ENCODE measurements around the gene ASTN2.
A peak's percentile ranks its signal among the peaks of the same experiment; 100 is the strongest.

ASTN2 gene

GRCh38 chr9:117323390-117323789, 91.5 kb downstream of the ASTN2 start:
- H3K36me3 ChIP-seq (ENCODE audit: control insufficient read depth, low read length), result peaks cover 3% of the 10 kb centered on the region; the same call in 1 of the 2 replicates
- H3K4me1 ChIP-seq (ENCODE audit: control insufficient read depth, low read length), result peaks cover 43% of the 10 kb centered on the region
- H3K27me3 ChIP-seq (ENCODE audit: control insufficient read depth, low read length), result no peaks in the 10 kb centered on the region
- 0 out of 2 replicates have a peak, but pooled peaks cover 3% of the 10 kb centered on the region for H3K9me3 ChIP-seq (ENCODE audit: control insufficient read depth, insufficient read depth, low read length)
- H3K79me2 ChIP-seq (ENCODE audit: control insufficient read depth, low read length), result peaks cover 37% of the 10 kb centered on the region
- no peaks in the 10 kb centered on the region for H4K20me1 ChIP-seq (ENCODE audit: control insufficient read depth, insufficient read depth, low read depth, low read length)
- H3K9me2 ChIP-seq (replicated peaks; ENCODE audit: control insufficient read depth, low read length), result no peaks in the 10 kb centered on the region
- H3F3A ChIP-seq (ENCODE audit: control insufficient read depth, insufficient read depth), result no peaks in the 10 kb centered on the region
- H3K27ac ChIP-seq (ENCODE audit: low read depth, low read length), result no peak overlapping the region
- no peak overlapping the region for H3K4me2 ChIP-seq (ENCODE audit: low read length)
- H3K4me3 ChIP-seq (ENCODE audit: low read length), result no peak overlapping the region
- no peak for TF ChIP-seq EZH2phosphoT487 (IDR thresholded peaks at IDR 0.05; ENCODE audit: borderline replicate concordance, low read length)
- TF ChIP-seq CTCF (IDR thresholded peaks at IDR 0.05; ENCODE audit: low read depth, low read length, poor library complexity, severe bottlenecking), result no peak

GRCh38 chr9:117317192-117317591, 97.7 kb downstream of the ASTN2 start:
- Histone ChIP-seq H3K9me2 (replicated peaks; ENCODE audit: control insufficient read depth, low read length) (no peaks in the 10 kb centered on the region), H3K4me2 (ENCODE audit: low read length) (peak overlapping the region; percentile 53), H3K36me3 (ENCODE audit: control insufficient read depth, low read length) (no peaks in the 10 kb centered on the region), H3K4me3 (ENCODE audit: low read length) (no peak overlapping the region), H3K27ac (ENCODE audit: low read depth, low read length) (peak overlapping the region; percentile 44), H3F3A (ENCODE audit: control insufficient read depth, insufficient read depth) (no peaks in the 10 kb centered on the region), H3K79me2 (ENCODE audit: control insufficient read depth, low read length) (peaks cover 67% of the 10 kb centered on the region), H3K9me3 (ENCODE audit: control insufficient read depth, insufficient read depth, low read length) (no peaks in the 10 kb centered on the region), H3K27me3 (ENCODE audit: control insufficient read depth, low read length) (no peaks in the 10 kb centered on the region), H3K4me1 (ENCODE audit: control insufficient read depth, low read length) (peaks cover 86% of the 10 kb centered on the region), H4K20me1 (ENCODE audit: control insufficient read depth, insufficient read depth, low read depth, low read length) (no peaks in the 10 kb centered on the region)
- TF ChIP-seq CTCF (IDR thresholded peaks at IDR 0.05; ENCODE audit: low read depth, low read length, poor library complexity, severe bottlenecking) (no peak), EZH2phosphoT487 (IDR thresholded peaks at IDR 0.05; ENCODE audit: borderline replicate concordance, low read length) (no peak)

GRCh38 chr9:117315236-117315635, 99.6 kb downstream of the ASTN2 start:
- H3K9me3 ChIP-seq (ENCODE audit: control insufficient read depth, insufficient read depth, low read length), result no peaks in the 10 kb centered on the region
- H3K4me2 ChIP-seq (ENCODE audit: low read length), result peak overlapping the region; percentile 53
- H3F3A ChIP-seq (ENCODE audit: control insufficient read depth, insufficient read depth), result no peaks in the 10 kb centered on the region
- no peaks in the 10 kb centered on the region for H3K36me3 ChIP-seq (ENCODE audit: control insufficient read depth, low read length)
- H3K27ac ChIP-seq (ENCODE audit: low read depth, low read length), result peak overlapping the region; percentile 32
- TF ChIP-seq EZH2phosphoT487 (IDR thresholded peaks at IDR 0.05; ENCODE audit: borderline replicate concordance, low read length) (no peak), CTCF (IDR thresholded peaks at IDR 0.05; ENCODE audit: low read depth, low read length, poor library complexity, severe bottlenecking) (no peak)
- no peaks in the 10 kb centered on the region for H3K9me2 ChIP-seq (replicated peaks; ENCODE audit: control insufficient read depth, low read length)
- H3K27me3 ChIP-seq (ENCODE audit: control insufficient read depth, low read length), result no peaks in the 10 kb centered on the region
- peak overlapping the region; percentile 25 for H3K4me3 ChIP-seq (ENCODE audit: low read length)
- H3K4me1 ChIP-seq (ENCODE audit: control insufficient read depth, low read length), result peaks cover 75% of the 10 kb centered on the region
- H4K20me1 ChIP-seq (ENCODE audit: control insufficient read depth, insufficient read depth, low read depth, low read length), result no peaks in the 10 kb centered on the region
- peaks cover 64% of the 10 kb centered on the region for H3K79me2 ChIP-seq (ENCODE audit: control insufficient read depth, low read length)

Measured in DOHH2 (cell line).